HG03558 (cell line): ENCODE data around the gene CDC42.

Experiments used
- ATAC-seq: cut with Tn5 transposase; IDR thresholded peaks from one replicate; pipeline ENCODE4 v1.9.1; 2021; ENCODE audit warnings: moderate number of reproducible peaks; ENCODE audit not compliant: unreplicated experiment; ENCODE audit errors: extremely low read depth

Gene CDC42

DNA sequence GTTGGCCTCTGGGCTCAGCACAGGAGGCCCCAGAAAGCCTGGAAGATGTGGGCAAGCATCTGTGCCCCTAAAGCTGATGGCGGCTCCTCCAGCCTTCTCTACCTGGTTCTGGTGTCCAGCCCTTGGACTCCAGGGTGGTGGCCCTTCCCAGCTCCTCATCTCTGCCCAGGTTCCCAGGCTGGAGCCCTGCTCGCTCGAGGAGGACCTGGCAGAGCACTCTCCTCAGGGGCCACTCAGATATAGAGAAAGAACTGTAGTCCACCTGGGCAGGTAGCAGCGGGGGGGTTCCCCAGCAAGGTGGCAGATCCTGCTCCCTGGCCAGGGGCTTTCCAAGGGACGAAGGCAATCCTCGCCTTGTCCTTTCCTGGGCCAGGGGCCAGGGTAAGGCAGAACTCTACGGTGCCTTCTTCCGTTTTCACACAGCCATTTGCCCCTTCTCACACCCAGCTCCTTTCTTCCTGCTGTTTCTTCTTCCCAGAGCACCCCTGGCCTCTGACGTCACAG lies 71.4 kb downstream of the CDC42 start:
- ATAC-seq = no peak

DNA sequence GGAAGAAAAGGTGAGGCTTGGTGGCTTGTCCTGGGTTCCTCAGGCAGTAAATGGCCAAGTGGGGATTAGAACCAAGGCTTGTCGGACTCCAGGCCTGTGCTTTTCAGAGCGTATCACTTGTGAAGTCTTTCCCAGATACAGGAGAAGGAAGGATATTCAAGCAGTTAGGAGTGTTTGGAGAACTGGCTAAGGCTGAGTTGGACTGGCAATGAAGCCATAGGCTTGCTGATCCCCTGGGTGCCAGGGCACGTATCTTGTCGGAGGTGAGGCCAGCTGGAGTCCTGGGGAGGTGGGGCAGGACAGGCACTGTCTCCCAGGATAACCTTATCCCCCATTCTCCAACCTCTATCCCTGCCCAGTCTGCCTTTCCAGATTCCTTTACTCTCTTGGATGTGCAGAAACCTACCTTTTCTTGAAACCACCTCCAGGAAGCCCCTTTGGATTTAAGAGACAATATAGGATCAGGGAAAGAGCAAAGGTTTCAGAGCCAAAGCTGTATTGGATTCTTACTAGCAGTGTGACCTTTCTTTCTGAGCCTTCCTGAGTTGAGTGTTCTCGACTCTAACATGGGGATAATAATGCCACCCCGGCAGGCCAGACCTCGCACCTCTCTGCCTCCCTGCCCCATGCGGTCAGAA lies 72.2 kb downstream of the CDC42 start:
- ATAC-seq = no peak

DNA sequence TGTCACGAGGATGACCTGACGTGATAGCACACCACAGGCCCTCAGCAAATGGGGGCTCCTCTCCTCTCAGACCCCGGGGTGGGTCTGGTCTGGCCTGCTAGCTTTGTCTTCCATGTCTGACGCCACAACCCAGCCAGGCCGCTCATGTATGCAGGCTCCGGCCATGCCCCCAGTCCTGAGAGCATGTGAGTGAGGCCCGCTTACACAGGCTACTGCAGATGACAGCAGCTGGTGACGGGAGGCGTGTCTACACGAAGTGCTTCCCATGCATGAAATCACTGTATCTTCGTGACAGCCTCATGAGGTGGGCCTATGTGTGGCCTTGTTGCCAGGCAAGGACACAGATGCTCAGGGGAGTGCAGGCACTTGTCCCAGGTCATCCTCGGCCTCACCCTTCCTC lies 74.0 kb downstream of the CDC42 start:
- no peak for ATAC-seq

DNA sequence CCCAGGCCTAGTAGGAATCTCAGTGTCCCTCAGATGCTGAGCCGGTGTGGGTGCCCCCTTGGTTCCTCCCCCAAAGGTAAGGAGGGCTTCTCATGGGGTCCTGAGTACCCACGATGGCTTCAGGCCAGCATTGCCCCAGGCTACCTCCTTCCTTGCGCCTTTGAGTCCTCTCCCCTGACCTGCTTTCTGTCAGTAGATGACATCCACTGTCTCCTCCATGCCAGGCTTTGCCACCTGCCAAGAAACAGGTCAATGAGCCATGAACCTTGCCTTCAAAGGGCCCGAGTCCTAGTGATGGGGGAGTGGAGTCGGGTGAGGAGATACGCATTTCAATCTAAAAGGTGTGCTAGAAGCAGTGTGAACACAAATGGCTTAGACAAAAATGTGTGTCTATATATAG lies 74.7 kb downstream of the CDC42 start:
- ATAC-seq = no peak

DNA sequence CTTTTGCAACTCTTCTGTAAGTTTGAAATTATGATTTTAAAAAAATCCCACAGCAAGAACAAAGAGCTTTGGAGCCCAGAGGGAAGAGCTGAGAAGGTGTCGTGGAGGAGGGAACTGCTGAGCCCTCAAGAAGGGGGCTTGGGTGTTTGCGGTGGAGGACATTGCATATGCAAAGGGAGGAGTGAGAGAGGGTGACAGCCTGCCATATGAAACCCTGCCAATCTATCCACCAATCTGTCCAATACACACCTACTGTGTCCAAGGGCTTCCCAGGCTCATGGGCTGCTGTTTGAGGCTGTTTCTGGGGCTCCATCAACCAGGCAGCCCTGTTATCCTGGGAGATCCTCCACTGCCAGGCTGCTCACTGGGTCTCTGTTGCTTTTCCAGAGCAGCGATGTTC lies 75.2 kb downstream of the CDC42 start:
- ATAC-seq = no peak

DNA sequence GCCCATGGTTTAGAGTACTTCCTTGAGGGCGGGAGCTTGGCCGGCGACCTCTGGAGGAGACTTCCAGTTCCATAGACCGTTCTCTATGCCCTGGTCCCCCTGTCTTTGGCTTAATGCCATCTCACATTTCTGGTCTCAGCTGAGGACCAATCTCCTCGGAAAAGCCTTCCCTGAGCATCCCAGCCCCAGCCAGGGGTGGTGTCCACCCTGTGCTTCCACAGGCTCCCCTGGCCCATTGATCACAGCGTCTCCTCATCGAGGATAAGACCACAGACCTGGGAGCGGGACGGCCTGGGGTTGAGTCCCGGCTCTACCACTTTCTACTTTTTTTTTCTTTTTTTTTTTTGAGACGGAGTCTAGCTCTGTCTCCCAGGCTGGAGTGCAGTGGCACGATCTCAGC lies 75.9 kb downstream of the CDC42 start:
- no peak for ATAC-seq

DNA sequence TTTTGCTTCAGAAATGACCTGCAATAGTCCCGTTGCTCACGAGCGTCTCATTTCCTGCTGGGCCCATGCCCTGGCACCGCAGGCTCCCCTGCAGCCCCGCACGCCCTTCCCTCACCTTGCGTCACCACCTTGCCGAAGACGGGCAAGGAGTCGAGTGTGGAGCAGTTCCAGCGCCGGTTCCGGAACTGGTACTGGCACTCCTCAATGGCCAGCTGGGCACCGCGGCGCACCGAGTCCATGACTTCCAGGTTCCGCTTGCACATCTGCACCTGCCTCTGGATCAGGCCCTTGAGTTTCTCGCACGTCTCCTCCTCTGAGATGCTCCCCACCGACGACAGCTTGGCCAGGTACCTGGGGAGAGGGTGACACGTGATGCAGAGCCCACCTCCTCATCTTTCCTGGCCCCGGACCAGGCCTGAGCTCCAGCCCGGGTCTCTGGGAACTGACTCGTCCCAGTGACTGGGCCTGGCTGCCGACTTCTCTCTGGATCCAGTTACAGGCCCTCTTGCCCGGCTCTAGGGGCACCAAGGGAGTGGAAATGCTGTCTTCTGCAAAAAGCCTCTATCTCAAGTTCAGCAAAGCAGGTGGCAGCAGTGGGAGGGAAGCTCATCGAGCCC lies 77.1 kb downstream of the CDC42 start:
- no peak for ATAC-seq

DNA sequence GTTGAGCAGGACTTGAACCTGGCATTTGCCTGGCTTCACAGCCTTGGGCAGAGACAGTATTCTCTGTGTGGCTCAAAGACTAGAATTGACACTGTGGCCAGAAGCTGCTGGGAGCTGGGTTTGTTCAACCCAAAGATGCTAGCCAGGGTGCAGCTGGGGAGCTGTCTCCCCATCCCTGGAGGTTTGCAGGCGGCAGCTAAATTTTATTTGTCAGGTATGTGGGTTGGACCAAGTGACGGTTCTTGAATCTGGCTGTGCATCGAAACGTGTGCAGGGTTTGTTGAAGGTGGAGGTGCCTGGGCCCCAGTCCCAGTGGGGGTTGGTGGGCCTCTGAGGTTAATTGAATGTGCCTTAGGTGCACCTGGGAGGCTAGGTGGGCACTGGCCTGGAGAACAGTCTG lies 78.6 kb downstream of the CDC42 start:
- ATAC-seq = no peak

DNA sequence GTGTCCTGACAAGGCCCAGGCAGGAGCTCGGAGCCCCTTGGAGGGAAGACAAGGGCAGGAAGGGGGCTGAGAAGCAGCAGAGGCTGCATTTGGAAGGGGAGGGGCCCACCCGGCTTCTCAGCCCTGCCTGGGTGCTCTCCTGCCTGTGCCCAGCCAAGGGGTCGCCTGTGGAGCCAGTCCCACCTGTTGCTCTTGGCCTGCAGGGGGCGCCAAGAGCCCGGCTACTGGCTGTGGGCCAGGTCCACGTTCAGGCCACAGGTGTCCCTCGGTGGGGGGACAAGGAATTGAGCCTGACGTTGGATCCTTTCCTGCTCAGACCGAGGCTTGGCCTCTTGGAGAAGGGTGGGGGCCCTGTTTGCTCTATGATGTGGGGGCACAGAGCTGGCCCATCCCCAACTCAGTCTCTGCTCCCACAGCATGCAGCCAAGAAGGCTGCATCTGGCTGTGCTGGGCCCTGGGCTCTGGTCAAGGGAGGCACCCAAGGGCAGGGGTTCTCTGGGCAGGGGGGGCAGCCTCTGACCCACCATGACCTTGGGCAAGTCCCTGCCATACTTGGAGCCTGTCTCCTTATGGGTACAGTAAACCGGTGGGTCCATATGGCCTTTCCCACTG lies 79.5 kb downstream of the CDC42 start:
- ATAC-seq = no peak

DNA sequence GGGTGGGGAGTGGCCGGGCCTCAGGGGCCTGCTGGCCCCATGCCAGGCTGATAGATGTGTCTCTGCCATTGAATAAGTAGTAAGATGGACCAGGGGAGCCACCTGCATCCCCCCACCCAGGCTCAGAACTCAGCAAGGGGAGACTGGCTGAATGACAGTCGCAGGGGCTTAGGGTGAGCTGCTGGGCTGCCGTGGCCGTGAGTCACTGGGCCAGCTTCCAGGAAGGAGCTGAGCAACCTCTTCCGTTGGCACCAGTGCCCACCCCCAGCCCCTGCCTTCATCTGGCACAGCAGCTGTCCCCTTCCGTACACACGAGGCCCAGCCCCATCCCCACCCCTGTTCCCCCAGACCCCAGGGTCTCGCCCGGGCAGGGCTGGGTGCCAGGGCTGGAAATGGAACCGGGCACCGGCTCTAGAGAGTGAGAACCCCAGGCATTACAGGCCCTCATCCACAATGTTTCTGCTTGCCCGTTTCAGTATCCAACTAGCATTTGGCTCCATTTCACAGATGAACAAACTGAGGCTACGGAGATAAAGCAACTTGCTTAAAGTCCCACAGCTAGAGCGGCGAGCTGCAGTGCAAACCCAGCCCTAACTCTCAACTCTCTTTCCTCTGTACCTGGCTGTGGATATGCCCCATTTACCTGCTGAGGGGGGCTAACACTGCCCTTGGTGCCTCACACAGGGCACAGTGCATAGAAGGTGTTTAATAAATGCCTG lies 80.2 kb downstream of the CDC42 start:
- no peak for ATAC-seq

DNA sequence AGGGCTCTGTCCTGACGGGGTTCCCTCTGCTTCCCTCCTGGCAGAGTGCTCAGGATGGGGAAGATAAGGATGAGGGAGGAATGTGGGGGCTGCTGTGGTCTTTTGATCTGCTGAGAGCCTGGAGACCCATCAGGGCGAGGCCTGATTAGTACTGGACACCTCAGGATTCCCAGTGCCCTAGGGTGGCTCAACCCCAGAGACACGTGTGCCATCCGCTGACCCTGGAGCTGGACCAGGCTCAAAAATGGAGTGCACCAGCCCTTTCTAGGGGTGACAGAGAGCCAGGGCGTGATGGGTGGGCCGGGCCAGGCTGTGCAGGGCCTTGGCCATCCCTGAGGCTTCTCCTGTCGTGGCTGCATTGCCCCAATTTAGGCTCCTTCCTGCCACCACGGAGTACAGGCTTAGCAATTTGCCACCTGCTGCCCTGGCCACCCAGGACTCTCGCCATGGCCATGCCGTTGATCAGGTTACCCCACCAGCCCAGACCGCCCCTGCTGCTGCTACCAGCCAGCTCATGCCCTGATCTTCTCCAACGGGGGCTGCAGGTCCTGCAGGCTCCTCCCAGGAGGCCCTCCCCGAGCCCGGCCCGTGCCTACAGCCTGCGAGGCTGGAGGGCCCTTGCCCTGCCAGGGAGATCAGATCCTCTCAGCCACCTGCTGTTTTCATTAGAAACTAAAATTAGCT lies 80.9 kb downstream of the CDC42 start:
- no peak for ATAC-seq

DNA sequence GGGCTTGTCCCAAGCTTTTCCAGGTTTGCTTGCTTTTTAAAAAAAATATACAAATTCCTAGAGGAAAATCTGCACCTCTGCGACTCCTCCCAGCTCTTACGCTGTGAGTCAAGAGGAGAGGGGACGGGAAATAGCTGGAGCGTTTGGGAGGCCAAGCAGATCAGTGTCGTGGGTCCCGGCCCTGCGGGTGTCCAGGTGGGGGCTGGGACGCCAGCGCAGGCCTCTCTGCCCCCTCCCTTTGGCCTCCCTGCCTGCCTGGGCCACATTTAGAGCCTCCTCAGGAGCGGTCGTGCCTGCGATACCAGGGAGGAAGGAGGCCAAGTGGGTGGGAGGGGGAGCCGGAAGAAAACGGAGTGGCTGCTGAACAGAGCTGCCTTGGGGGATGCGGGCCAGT lies 81.4 kb downstream of the CDC42 start:
- no peak for ATAC-seq

DNA sequence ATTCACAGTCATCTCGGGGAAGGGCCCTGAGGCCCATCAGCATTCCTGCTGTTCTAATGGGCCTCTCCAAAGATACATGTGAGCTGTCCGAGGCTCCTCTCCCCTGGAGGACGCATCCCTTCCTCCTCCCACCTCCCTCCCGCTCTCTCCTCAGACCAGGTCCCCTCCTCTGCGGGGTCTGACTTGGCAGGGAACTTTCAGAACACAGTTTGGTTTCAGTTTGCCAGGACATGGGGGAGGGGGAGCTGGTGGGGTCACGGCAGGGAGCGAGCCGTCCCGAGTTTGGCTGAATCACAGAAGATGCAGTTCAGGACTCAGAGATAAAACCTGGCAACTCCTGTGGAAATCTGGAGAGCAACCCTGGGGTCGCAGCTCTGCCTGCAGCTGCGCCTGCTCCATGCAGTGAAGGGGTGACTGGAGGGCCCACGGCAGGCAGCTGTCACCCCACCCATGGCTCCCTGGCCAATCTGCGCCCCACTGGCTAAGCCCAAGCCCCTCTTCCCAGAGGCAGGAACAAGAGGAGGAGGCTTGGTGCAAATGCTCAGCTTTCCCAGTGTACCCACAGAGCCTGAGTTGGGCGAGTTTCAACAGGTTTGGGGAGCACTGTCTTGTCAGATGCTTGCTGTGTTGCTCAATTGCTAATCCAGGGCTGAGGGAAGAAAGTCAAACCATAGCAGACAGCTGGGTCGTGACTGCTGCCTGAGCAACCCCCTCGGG lies 84.7 kb downstream of the CDC42 start:
- ATAC-seq = no peak

DNA sequence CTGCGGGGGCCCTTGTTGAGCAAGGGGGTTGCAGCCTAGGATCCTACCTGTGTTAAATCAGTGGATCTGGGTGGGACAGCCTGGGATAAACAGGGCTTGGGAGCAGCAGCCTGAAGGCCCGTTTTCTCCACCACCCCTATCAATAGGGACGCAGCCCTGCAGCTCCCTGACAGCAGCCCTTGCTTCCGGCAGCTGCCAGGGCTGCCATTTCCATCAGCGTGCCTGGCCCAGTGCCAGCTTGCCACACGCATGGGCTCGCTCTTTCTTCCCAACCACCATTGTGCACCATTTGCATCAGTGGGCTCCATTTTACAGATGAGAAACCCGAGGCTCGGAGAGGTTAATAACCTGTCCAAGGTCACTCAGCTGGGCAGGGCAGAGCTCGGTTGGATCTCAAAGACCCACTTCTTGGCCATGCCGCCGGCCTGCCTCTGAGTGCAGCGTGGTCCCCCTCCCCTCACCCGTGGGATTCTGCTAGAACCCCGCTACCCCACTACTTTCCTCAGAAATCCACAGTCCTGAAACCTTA lies 86.6 kb downstream of the CDC42 start:
- ATAC-seq = no peak

DNA sequence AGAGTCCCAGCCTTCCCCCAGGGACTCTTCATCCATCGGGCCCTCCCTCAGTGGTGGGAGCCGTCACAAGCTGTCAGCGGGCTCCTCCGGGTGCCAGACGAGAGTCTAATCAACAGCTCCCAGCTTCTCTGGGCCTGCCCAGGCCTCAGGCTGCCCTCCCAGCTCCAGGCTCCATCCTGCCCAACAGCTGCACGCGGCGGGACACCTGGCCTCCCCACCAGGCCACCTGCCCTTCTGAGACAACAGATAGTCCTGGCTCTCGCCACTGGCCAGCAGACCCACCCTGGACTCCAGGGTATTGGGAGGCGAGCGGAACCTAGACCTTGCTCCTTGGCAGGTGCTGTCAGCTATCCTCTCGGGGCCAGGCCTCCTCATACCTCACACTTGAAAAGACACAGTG lies 87.3 kb downstream of the CDC42 start:
- no peak for ATAC-seq
